HEK293 (cell line): ENCODE data around the gene RNF113B.

Source experiments
- CTCF ChIP-seq: fragments of 450-650 bp; formaldehyde crosslinking; IDR thresholded peaks from 2 replicates; pipeline ENCODE4 v1.5.1; 2016; ENCODE audit warnings: missing biosample characterization, missing genetic modification characterization
- YY2 ChIP-seq: fragments of 450-650 bp; formaldehyde crosslinking; IDR thresholded peaks from 2 replicates; pipeline ENCODE4 v1.5.1; 2016; ENCODE audit warnings: missing biosample characterization, missing genetic modification characterization
- ZBTB8A ChIP-seq: fragments of 450-650 bp; formaldehyde crosslinking; IDR thresholded peaks from 2 replicates; pipeline ENCODE4 v1.5.1; 2016; ENCODE audit warnings: missing biosample characterization, missing genetic modification characterization
- ZNF140 ChIP-seq: fragments of 450-650 bp; formaldehyde crosslinking; IDR thresholded peaks from 2 replicates; pipeline ENCODE4 v1.5.1; 2016; ENCODE audit warnings: missing biosample characterization, missing genetic modification characterization
- ZNF184 ChIP-seq: fragments of 450-650 bp; IDR thresholded peaks from 2 replicates; pipeline ENCODE4 v1.5.1; 2018; ENCODE audit warnings: missing biosample characterization, mild to moderate bottlenecking, missing genetic modification characterization
- ZNF239 ChIP-seq: fragments of 450-650 bp; formaldehyde crosslinking; IDR thresholded peaks from 2 replicates; pipeline ENCODE4 v1.5.1; 2016; ENCODE audit warnings: missing biosample characterization, missing genetic modification characterization
- ZNF335 ChIP-seq: fragments of 450-650 bp; formaldehyde crosslinking; conservative IDR thresholded peaks from 2 replicates; pipeline ENCODE4 v1.5.1; 2016; ENCODE audit warnings: missing biosample characterization, missing genetic modification characterization
- ZNF639 ChIP-seq: fragments of 450-650 bp; formaldehyde crosslinking; IDR thresholded peaks from 2 replicates; pipeline ENCODE4 v1.5.1; 2016; ENCODE audit warnings: missing biosample characterization, missing genetic modification characterization
- TF ChIP-seq, protein P1 (sequence below): fragments of 450-650 bp; formaldehyde crosslinking; IDR thresholded peaks from 2 replicates; pipeline ENCODE4 v1.5.1; 2016; ENCODE audit warnings: missing biosample characterization, missing genetic modification characterization, borderline replicate concordance

- TF ChIP-seq CTCF (tag by site-specific recombination), result no peak
- no peak for TF ChIP-seq ZNF239
- TF ChIP-seq ZBTB8A, result no peak
- TF ChIP-seq, protein P1, sequence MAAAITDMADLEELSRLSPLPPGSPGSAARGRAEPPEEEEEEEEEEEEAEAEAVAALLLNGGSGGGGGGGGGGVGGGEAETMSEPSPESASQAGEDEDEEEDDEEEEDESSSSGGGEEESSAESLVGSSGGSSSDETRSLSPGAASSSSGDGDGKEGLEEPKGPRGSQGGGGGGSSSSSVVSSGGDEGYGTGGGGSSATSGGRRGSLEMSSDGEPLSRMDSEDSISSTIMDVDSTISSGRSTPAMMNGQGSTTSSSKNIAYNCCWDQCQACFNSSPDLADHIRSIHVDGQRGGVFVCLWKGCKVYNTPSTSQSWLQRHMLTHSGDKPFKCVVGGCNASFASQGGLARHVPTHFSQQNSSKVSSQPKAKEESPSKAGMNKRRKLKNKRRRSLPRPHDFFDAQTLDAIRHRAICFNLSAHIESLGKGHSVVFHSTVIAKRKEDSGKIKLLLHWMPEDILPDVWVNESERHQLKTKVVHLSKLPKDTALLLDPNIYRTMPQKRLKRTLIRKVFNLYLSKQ (tag by site-specific recombination), result no peak
- TF ChIP-seq ZNF335 (tag by site-specific recombination), result no peak
- no peak for TF ChIP-seq ZNF184
- no peak for TF ChIP-seq YY2
- no peak for TF ChIP-seq ZNF639 (tag by site-specific recombination)
- no peak for TF ChIP-seq ZNF140 (tag by site-specific recombination)
Measured at GRCh38 chr13:98225036-98225940, 48.2 kb upstream of the RNF113B start.
